ENCODE data around the gene MSN.

The MSN gene

GRCh38 chrX:65674204-65674893 lies 6.9 kb downstream of the MSN start:
- DNase-seq = peak in 1 of 2 experiments; percentile 16

GRCh38 chrX:65677954-65678469 lies 10.6 kb downstream of the MSN start:
- no peak for DNase-seq

- peak in 1 of 2 experiments; percentile 54 for DNase-seq
Observed at GRCh38 chrX:65679071-65679540, 11.7 kb downstream of the MSN start.

GRCh38 chrX:65681810-65682209 lies 14.4 kb downstream of the MSN start:
- no peak for DNase-seq

- no peak for DNase-seq
Observed at GRCh38 chrX:65685112-65685511, 17.7 kb downstream of the MSN start.

- no peak for DNase-seq
Observed at GRCh38 chrX:65686236-65686635, 18.8 kb downstream of the MSN start.

GRCh38 chrX:65687367-65687766 lies 19.9 kb downstream of the MSN start:
- no peak for DNase-seq

GRCh38 chrX:65688403-65688871 lies 21.0 kb downstream of the MSN start:
- DNase-seq = peak; percentile 35 to 51

- no peak for DNase-seq
Observed at GRCh38 chrX:65689377-65689776, 21.9 kb downstream of the MSN start.

- no peak for DNase-seq
Observed at GRCh38 chrX:65690057-65690855, 22.8 kb downstream of the MSN start.

GRCh38 chrX:65695849-65696449 lies 28.5 kb downstream of the MSN start:
- no peak for DNase-seq

GRCh38 chrX:65696613-65697012 lies 29.2 kb downstream of the MSN start:
- peak in 1 of 2 experiments; percentile 1 for DNase-seq

GRCh38 chrX:65697211-65697641 lies 29.8 kb downstream of the MSN start:
- peak; percentile 7 to 22 for DNase-seq

GRCh38 chrX:65697915-65698796 lies 30.7 kb downstream of the MSN start:
- DNase-seq = peak; percentile 53 to 58

GRCh38 chrX:65702956-65703355 lies 35.5 kb downstream of the MSN start:
- no peak for DNase-seq

GRCh38 chrX:65705439-65705838 lies 38.0 kb downstream of the MSN start:
- DNase-seq = no peak

GRCh38 chrX:65706041-65706828 lies 38.8 kb downstream of the MSN start:
- no peak for DNase-seq

GRCh38 chrX:65707151-65707550 lies 39.7 kb downstream of the MSN start:
- no peak for DNase-seq

- DNase-seq = no peak
Observed at GRCh38 chrX:65712005-65712806, 44.8 kb downstream of the MSN start.

- DNase-seq = no peak
Observed at GRCh38 chrX:65718538-65718937, 51.1 kb downstream of the MSN start.

Data from AML-193 (cell line).